ENCODE data around the gene MYOCD. TPM values are rescaled to one million over a fixed set of nuclear protein-coding genes. Genes with fewer than 3 reads are reported as not detected.

MYOCD gene
- total RNA-seq, 1 donor from 2014 or later: 11.9 TPM

GRCh38 chr17:12721581-12721980 is 55.9 kb downstream of the MYOCD start:
- H3K4me1 Mint-ChIP-seq (ENCODE audit: low read depth): no peaks in the 10 kb centered on the region
- H3K4me3 Mint-ChIP-seq (ENCODE audit: unreplicated experiment): no peak overlapping the region
- no peak for DNase-seq (ENCODE audit: low spot score)
- H3K9me3 Mint-ChIP-seq (ENCODE audit: low read depth): no peaks in the 10 kb centered on the region
- no peak for TF ChIP-seq CTCF (IDR thresholded peaks at IDR 0.05)
- H3K27me3 Mint-ChIP-seq (ENCODE audit: low read depth): no peaks in the 10 kb centered on the region
- H3K27ac Mint-ChIP-seq (ENCODE audit: unreplicated experiment): no peak overlapping the region
- peaks cover 9% of the 10 kb centered on the region for H3K36me3 Mint-ChIP-seq (ENCODE audit: low read depth)

DNA sequence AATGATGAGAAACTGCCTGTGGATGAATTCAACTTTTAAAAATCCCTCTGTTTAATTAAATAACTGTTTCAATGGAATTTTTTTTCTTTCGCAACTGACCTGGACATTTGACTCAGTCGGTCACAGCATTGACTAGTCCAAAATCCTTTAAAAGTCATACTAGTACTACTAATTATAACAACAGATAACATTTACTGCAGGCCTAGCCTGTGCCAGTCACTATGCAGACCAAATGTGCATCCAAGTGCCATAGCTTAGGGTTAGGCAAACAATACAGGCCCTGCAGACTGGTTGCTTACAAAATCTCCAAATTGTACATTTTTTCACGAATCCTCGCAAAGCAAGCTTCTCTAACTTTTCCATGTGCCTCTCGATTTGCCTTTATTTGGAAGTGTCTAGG is 56.6 kb downstream of the MYOCD start:
- no peak overlapping the region for H3K4me3 Mint-ChIP-seq (ENCODE audit: unreplicated experiment)
- H3K4me1 Mint-ChIP-seq (ENCODE audit: low read depth): peaks cover 5% of the 10 kb centered on the region
- DNase-seq (ENCODE audit: low spot score): no peak
- H3K36me3 Mint-ChIP-seq (ENCODE audit: low read depth): peaks cover 9% of the 10 kb centered on the region
- no peak overlapping the region for H3K27ac Mint-ChIP-seq (ENCODE audit: unreplicated experiment)
- TF ChIP-seq CTCF (IDR thresholded peaks at IDR 0.05): no peak
- no peaks in the 10 kb centered on the region for H3K27me3 Mint-ChIP-seq (ENCODE audit: low read depth)
- no peaks in the 10 kb centered on the region for H3K9me3 Mint-ChIP-seq (ENCODE audit: low read depth)

- TF ChIP-seq CTCF (IDR thresholded peaks at IDR 0.05): no peak
- no peak overlapping the region for H3K4me3 Mint-ChIP-seq (ENCODE audit: unreplicated experiment)
- no peak overlapping the region for H3K27ac Mint-ChIP-seq (ENCODE audit: unreplicated experiment)
- H3K4me1 Mint-ChIP-seq (ENCODE audit: low read depth): peaks cover 36% of the 10 kb centered on the region
- peaks cover 2% of the 10 kb centered on the region for H3K36me3 Mint-ChIP-seq (ENCODE audit: low read depth)
- no peaks in the 10 kb centered on the region for H3K27me3 Mint-ChIP-seq (ENCODE audit: low read depth)
- DNase-seq (ENCODE audit: low spot score): no peak
- no peaks in the 10 kb centered on the region for H3K9me3 Mint-ChIP-seq (ENCODE audit: low read depth)
Observed at GRCh38 chr17:12726131-12726530, 60.4 kb downstream of the MYOCD start.

DNA sequence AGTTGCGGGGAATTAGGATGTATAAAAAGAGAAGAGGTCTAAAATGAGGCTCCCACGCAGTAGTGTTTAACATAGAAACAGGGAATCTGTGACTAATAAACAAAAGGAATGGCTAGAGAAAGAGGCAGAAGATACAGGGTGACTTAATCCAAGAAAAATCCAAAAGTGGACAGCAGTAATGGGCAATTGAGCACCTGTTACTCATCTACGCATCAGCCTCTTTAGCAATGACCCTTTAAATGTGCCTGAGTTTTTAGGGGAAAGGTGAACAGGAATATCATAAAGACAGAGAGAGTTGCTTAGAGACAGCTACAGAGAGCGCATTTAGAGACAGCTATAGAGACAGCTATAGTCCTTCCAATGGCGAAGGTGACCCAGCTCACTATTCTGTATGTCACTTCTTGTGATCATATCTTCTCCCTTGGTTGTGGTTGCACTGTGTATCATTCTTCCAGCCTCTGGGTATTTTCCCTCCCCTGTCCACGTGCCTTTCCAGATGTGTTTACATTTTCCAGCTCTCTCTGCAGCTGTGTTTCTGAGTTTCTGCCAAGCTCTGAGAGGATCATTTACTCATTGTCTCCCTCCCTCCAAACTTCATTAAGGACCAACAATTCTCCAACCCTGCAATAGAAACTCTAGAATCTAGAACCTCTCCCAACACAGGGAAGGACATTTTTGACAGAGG is 61.5 kb downstream of the MYOCD start:
- H3K27me3 Mint-ChIP-seq (ENCODE audit: low read depth): no peaks in the 10 kb centered on the region
- H3K36me3 Mint-ChIP-seq (ENCODE audit: low read depth): peaks cover 2% of the 10 kb centered on the region
- no peaks in the 10 kb centered on the region for H3K9me3 Mint-ChIP-seq (ENCODE audit: low read depth)
- H3K4me3 Mint-ChIP-seq (ENCODE audit: unreplicated experiment): no peak overlapping the region
- no peak for DNase-seq (ENCODE audit: low spot score)
- peaks cover 47% of the 10 kb centered on the region for H3K4me1 Mint-ChIP-seq (ENCODE audit: low read depth)
- TF ChIP-seq CTCF (IDR thresholded peaks at IDR 0.05): no peak
- no peak overlapping the region for H3K27ac Mint-ChIP-seq (ENCODE audit: unreplicated experiment)

DNA sequence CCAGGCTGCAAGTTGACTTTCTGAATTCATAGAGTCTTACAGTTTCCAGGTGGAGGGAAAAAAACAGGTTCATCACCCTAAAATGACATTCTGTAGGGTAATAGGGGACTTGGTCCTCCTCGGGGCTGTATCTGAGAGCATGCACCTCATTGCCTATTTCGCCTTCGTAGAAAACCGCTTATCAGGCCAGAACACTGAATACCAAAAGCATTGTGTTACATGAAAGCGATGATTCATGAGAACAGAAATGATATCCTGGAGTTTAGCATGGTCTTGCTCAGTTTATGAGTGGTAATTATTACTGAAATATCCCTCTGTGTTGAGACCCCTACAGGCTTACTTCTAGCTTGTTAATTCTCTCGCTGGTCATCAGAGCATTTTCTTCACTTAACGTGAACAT is 62.2 kb downstream of the MYOCD start:
- no peak for TF ChIP-seq CTCF (IDR thresholded peaks at IDR 0.05)
- DNase-seq (ENCODE audit: low spot score): no peak
- H3K4me3 Mint-ChIP-seq (ENCODE audit: unreplicated experiment): no peak overlapping the region
- H3K27me3 Mint-ChIP-seq (ENCODE audit: low read depth): no peaks in the 10 kb centered on the region
- peak overlapping the region; percentile 33 for H3K27ac Mint-ChIP-seq (ENCODE audit: unreplicated experiment)
- H3K4me1 Mint-ChIP-seq (ENCODE audit: low read depth): peaks cover 48% of the 10 kb centered on the region
- peaks cover 1% of the 10 kb centered on the region for H3K36me3 Mint-ChIP-seq (ENCODE audit: low read depth)
- H3K9me3 Mint-ChIP-seq (ENCODE audit: low read depth): no peaks in the 10 kb centered on the region

Measured in chondrocyte (in vitro differentiated cells).